HepG2 (cell line): Measurements from ENCODE around the gene ZFAND3. TPM values are rescaled to one million over a fixed set of nuclear protein-coding genes. Genes with fewer than 3 reads are reported as not detected.

Source experiments
- ATAC-seq: fragments of 200-7000 bp; cut with Tn5 transposase; 3 replicates; pipeline ENCODE4 v1.9.1; 2020; ENCODE audit warnings: mild to moderate bottlenecking, moderate library complexity
- BruUV-seq: library from RNA; stranded (reverse); fragments of 400-500 nt; replicated peaks from 2 replicates; lab custom pipeline; 2021; lab: Mats Ljungman, UMichigan
- CTCF ChIA-PET: fragments of 300-600 bp; formaldehyde crosslinking; extraction: SDS; loops from one replicate; lab custom pipeline; 2021; ENCODE audit warnings: low total read pairs, inconsistent platforms, low intra/inter-chr PET ratio; lab: Yijun Ruan, JAX
- POLR2A ChIA-PET: fragments of 350-600 bp; sonication (Branson Sonifier 250); formaldehyde crosslinking; loops from one replicate; lab custom pipeline; 2020; ENCODE audit warnings: antibody characterized with exemption, inconsistent platforms; lab: Yijun Ruan, JAX
- DNase-seq: peaks from one replicate; pipeline ENCODE4 v3.0.0-alpha.2; 2015; ENCODE audit warnings: low spot score
- FAIRE-seq: peaks from 3 replicates; lab custom pipeline; 2011; peaks lifted over from hg19 to GRCh38; lab: Jason Lieb, UNC
- H2AFZ ChIP-seq: one replicate; pipeline ENCODE4 v1.6.1; 2011; ENCODE audit warnings: low read length, inconsistent platforms
- H3K27ac ChIP-seq: fragments of 300-600 bp; 3 replicates; pipeline ENCODE4 v1.8.0; 2011; ENCODE audit warnings: mixed run types, mild to moderate bottlenecking, mixed read lengths, low read length, inconsistent platforms; ENCODE audit not compliant: insufficient read depth; ENCODE audit errors: extremely low read length
- H3K27me3 ChIP-seq, 2 experiments: fragments of 200-600 bp in 1 of 2; 2 replicates in 1 of 2; 3 replicates in 1 of 2; pipeline versions ENCODE4 v1.6.0 to v1.8.0; 2011; ENCODE audit warnings: low read length in 2 of 2, mild to moderate bottlenecking in 2 of 2, moderate library complexity in 2 of 2, inconsistent platforms in 1 of 2; ENCODE audit not compliant: insufficient read depth in 2 of 2, control insufficient read depth in 1 of 2
- H3K36me3 ChIP-seq, 2 experiments: fragments of 200-600 bp in 1 of 2; replicated peaks in 1 of 2; 2 replicates in 1 of 2; 3 replicates in 1 of 2; pipeline versions ENCODE4 v1.5.1 to v1.8.0; 2011; ENCODE audit warnings: low read length in 2 of 2, inconsistent platforms in 1 of 2; ENCODE audit not compliant: insufficient read depth in 2 of 2, control insufficient read depth in 1 of 2
- H3K4me1 ChIP-seq: 2 replicates; pipeline ENCODE4 v1.5.1; 2012; ENCODE audit warnings: low read length, inconsistent platforms; ENCODE audit not compliant: insufficient read depth
- H3K4me2 ChIP-seq: 2 replicates; pipeline ENCODE4 v1.6.0; 2011; ENCODE audit warnings: low read depth, low read length, inconsistent platforms
- H3K4me3 ChIP-seq, 3 experiments: fragments of 200-600 bp in 1 of 3; sonication (generic), shearing (Covaris generic) in 1 of 3; replicated peaks in 1 of 3; 2 replicates each; pipeline ENCODE4 v1.5.1; 2011 to 2016; ENCODE audit warnings: low read length in 3 of 3, inconsistent platforms in 2 of 3, low read depth in 2 of 3, mild to moderate bottlenecking in 2 of 3, control low read depth in 1 of 3, mixed read lengths in 1 of 3; ENCODE audit not compliant: insufficient read depth in 1 of 3
- H3K79me2 ChIP-seq: one replicate; pipeline ENCODE4 v1.6.1; 2011; ENCODE audit warnings: low read length, inconsistent platforms; ENCODE audit not compliant: insufficient read depth
- H3K9ac ChIP-seq: 2 replicates; pipeline ENCODE4 v1.6.0; 2011; ENCODE audit warnings: mild to moderate bottlenecking, low read depth, low read length, inconsistent platforms; ENCODE audit not compliant: insufficient read depth
- H3K9me3 ChIP-seq: 2 replicates; pipeline ENCODE4 v1.5.1; 2012; ENCODE audit warnings: mild to moderate bottlenecking, low read length
- H4K20me1 ChIP-seq: 2 replicates; pipeline ENCODE4 v1.6.0; 2011; ENCODE audit warnings: inconsistent platforms, mild to moderate bottlenecking, low read length, moderate library complexity; ENCODE audit not compliant: insufficient read depth
- CEBPG ChIP-seq: IDR thresholded peaks from 2 replicates; pipeline ENCODE4 v1.6.1; 2016
- FOXA3 ChIP-seq: IDR thresholded peaks from 2 replicates; pipeline ENCODE4 v1.6.1; 2016; ENCODE audit warnings: missing genetic modification reagents, missing compliant biosample characterization
- HDAC1 ChIP-seq: sonication (generic); formaldehyde crosslinking; IDR thresholded peaks from 2 replicates; pipeline ENCODE4 v1.5.1; 2020; ENCODE audit warnings: mild to moderate bottlenecking, missing genetic modification reagents
- KDM3A ChIP-seq: IDR thresholded peaks from 2 replicates; pipeline ENCODE4 v1.6.1; 2018; ENCODE audit warnings: low read depth, missing compliant biosample characterization
- MAFG ChIP-seq: sonication (generic); formaldehyde crosslinking; IDR thresholded peaks from 2 replicates; pipeline ENCODE4 v1.5.1; 2020; ENCODE audit warnings: mild to moderate bottlenecking, missing genetic modification reagents
- PHF5A ChIP-seq: IDR thresholded peaks from one replicate; pipeline ENCODE4 v1.6.1; 2018; ENCODE audit warnings: low read depth, missing genetic modification reagents; ENCODE audit not compliant: unreplicated experiment
- ZKSCAN1 ChIP-seq: fragments of 150-350 bp; IDR thresholded peaks from 2 replicates; pipeline ENCODE4 v1.6.1; 2014; ENCODE audit warnings: low read length
- ZNF563 ChIP-seq: sonication (generic); formaldehyde crosslinking; IDR thresholded peaks from 2 replicates; pipeline ENCODE4 v1.8.0; 2022; ENCODE audit warnings: mild to moderate bottlenecking, moderate library complexity, missing genetic modification reagents
- ZNF614 ChIP-seq: IDR thresholded peaks from 2 replicates; pipeline ENCODE4 v1.6.1; 2018; ENCODE audit warnings: missing biosample characterization, missing genetic modification reagents, inconsistent platforms, borderline replicate concordance
- WGBS: methylation state at CpG from one replicate; pipeline ENCODE4 v1.1.6; 2017; ENCODE audit warnings: low lambda C conversion rate; 5-methylcytosine and 5-hydroxymethylcytosine counted together
- in situ Hi-C: cut with HindIII; loops from 2 replicates; pipeline ENCODE4 v1.10.0; 2017; ENCODE audit warnings: low pct_unique_long_range_greater_than_20kb; ENCODE audit not compliant: extremely low pct_ligation_motif_present
- intact Hi-C: fragments of 100-400 bp; cut with micrococcal nuclease; formaldehyde crosslinking; loops from one replicate; pipeline ENCODE4 v1.10.0; 2022; ENCODE audit not compliant: unreplicated experiment
- polyA plus RNA-seq, 8 experiments: library from polyadenylated mRNA; depleted of rRNA in 3 of 8; stranded (reverse) in 7 of 8; unstranded in 1 of 8; fragments of >200 nt; fragmentation: Illumina TruSeq in 4 of 8; extraction: Trizol in 4 of 8; gene quantifications; 2 replicates each; pipeline versions ENCODE4 v1.2.1 to v1.2.3, GENCODE V29; 2011 to 2016; ENCODE audit warnings: low read depth in 4 of 8, missing spikeins in 1 of 8, mixed read lengths in 1 of 8; ENCODE audit not compliant: insufficient read depth in 1 of 8
- total RNA-seq, 5 experiments: library from RNA; depleted of rRNA; stranded (reverse); fragments of >200 nt; fragmentation: Illumina TruSeq; extraction: Trizol; gene quantifications; 2 replicates each; pipeline ENCODE4 v1.2.3, GENCODE V29; 2016; ENCODE audit warnings: low read depth in 1 of 5
- TF ChIP-seq, protein P1 (sequence below): sonication (generic); formaldehyde crosslinking; IDR thresholded peaks from 2 replicates; pipeline ENCODE4 v1.5.1; 2020; ENCODE audit warnings: mild to moderate bottlenecking, missing genetic modification reagents, borderline replicate concordance
- TF ChIP-seq, protein P2 (sequence below): sonication (generic); formaldehyde crosslinking; IDR thresholded peaks from 2 replicates; pipeline ENCODE4 v1.9.0; 2021; ENCODE audit warnings: missing genetic modification reagents, mild to moderate bottlenecking, borderline replicate concordance
- TF ChIP-seq, protein P3 (sequence below): sonication (generic); formaldehyde crosslinking; IDR thresholded peaks from 2 replicates; pipeline ENCODE4 v1.4.0; 2020; ENCODE audit warnings: mild to moderate bottlenecking, missing genetic modification reagents

Gene ZFAND3
- total and polyA plus RNA-seq, 2 of the 13 experiments (the other 11 are each of a cell fraction or from before 2014, with no cell fraction given) = 16.4 to 17.1 TPM

DNA sequence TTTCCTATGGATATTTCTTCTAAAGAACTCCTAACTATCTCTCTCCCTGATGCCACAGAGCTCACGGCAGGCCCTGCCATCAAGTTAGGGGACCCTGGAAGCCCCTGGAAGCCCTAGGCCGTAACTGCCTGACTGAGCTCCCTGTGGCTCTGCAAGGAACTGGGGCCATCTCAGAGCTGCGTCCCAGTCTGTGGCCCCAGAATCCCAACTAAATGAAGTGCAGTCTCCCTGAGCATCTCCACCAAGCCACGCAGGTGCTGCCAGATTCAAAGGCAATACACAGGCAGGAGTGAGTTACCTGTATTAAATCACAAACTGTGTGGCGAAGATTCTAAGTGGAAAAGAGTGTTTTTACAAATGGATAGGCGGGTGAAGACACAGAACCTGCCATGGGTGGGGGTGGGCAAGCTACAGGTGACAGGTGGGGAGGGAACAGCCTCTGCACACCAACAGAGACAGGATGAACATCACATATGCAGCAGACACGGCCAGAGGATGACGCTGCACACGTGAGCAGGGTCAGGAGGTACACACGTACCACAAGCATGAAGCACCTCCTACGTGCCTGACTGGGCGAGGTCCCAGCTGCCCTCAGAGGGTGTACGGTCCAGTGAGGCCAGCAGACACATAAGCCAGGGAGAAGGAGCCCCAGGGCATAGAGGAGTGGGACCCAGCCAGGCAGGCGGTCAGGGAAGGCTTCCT, 358.5 kb downstream of the ZFAND3 start:
- Histone ChIP-seq H3K27me3 (no peaks in the 10 kb centered on the region), H3K4me2 (peak overlapping the region; percentile 69), H4K20me1 (no peaks in the 10 kb centered on the region), H3K79me2 (no peaks in the 10 kb centered on the region), H3K27ac (no peak overlapping the region), H3K4me1 (peaks cover 38% of the 10 kb centered on the region), H3K4me3 (peak overlapping the region in 2 of 3 experiments; percentile 31 to 55; a peak in 2 of 6 replicates), H2AFZ (no peak overlapping the region), H3K9me3 (no peaks in the 10 kb centered on the region), H3K36me3 (no peaks in the 10 kb centered on the region), H3K9ac (no peak overlapping the region)
- FAIRE-seq (no peak), ATAC-seq (no peak), DNase-seq (no peak)
- WGBS = 81% methylated on average over 14 of the region's 14 CpGs
- TF ChIP-seq CEBPG (CRISPR knock-in tag) (no peak), ZNF614 (CRISPR knock-in tag) (no peak), ZNF563 (CRISPR knock-in tag) (no peak), MAFG (CRISPR knock-in tag) (no peak), FOXA3 (CRISPR knock-in tag) (no peak), PHF5A (CRISPR knock-in tag) (no peak), KDM3A (no peak), HDAC1 (CRISPR knock-in tag) (no peak), ZKSCAN1 (no peak)
- TF ChIP-seq, protein P1, sequence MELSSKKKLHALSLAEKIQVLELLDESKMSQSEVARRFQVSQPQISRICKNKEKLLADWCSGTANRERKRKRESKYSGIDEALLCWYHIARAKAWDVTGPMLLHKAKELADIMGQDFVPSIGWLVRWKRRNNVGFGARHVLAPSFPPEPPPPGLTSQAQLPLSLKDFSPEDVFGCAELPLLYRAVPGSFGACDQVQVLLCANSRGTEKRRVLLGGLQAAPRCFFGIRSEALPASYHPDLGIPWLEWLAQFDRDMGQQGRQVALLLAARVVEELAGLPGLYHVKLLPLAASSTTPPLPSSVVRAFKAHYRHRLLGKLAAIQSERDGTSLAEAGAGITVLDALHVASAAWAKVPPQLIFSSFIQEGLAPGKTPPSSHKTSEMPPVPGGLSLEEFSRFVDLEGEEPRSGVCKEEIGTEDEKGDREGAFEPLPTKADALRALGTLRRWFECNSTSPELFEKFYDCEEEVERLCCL (CRISPR knock-in tag) = no peak
- TF ChIP-seq, protein P2, sequence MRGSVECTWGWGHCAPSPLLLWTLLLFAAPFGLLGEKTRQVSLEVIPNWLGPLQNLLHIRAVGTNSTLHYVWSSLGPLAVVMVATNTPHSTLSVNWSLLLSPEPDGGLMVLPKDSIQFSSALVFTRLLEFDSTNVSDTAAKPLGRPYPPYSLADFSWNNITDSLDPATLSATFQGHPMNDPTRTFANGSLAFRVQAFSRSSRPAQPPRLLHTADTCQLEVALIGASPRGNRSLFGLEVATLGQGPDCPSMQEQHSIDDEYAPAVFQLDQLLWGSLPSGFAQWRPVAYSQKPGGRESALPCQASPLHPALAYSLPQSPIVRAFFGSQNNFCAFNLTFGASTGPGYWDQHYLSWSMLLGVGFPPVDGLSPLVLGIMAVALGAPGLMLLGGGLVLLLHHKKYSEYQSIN (CRISPR knock-in tag) = no peak
- TF ChIP-seq, protein P3, sequence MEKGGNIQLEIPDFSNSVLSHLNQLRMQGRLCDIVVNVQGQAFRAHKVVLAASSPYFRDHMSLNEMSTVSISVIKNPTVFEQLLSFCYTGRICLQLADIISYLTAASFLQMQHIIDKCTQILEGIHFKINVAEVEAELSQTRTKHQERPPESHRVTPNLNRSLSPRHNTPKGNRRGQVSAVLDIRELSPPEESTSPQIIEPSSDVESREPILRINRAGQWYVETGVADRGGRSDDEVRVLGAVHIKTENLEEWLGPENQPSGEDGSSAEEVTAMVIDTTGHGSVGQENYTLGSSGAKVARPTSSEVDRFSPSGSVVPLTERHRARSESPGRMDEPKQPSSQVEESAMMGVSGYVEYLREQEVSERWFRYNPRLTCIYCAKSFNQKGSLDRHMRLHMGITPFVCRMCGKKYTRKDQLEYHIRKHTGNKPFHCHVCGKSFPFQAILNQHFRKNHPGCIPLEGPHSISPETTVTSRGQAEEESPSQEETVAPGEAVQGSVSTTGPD (CRISPR knock-in tag) = no peak
- CTCF ChIA-PET = no interaction called here
- in situ Hi-C loops (no loop called here), intact Hi-C loops (loop anchor here (10.0 kb wide), 1 partner anchor 317 kb away; no protein-coding TSS in a partner anchor)
- no TSS peak for BruUV-seq
- POLR2A ChIA-PET = interaction anchor here (0.6 kb wide), 1 partner anchor 218 kb away, joined by 3 read pairs; no protein-coding TSS in a partner anchor
